Fibroblast of lung (primary cell): Measurements from ENCODE around the gene COX4I1.

Experiments used
- EZH2 ChIP-seq: IDR thresholded peaks from 2 replicates; pipeline ENCODE4 v1.5.1; 2012; ENCODE audit warnings: low read length, control low read depth, mild to moderate bottlenecking; ENCODE audit errors: missing control alignments
- TF ChIP-seq, protein P1 (sequence below), 2 donors: IDR thresholded peaks in 1 of 2; conservative IDR thresholded peaks in 1 of 2; 1 replicate in 1 of 2; 2 replicates in 1 of 2; pipeline ENCODE4 v1.5.1; 2011 to 2012; ENCODE audit warnings: low read length in 2 of 2, control low read depth in 1 of 2, inconsistent platforms in 1 of 2, low read depth in 1 of 2, mild to moderate bottlenecking in 1 of 2

DNA sequence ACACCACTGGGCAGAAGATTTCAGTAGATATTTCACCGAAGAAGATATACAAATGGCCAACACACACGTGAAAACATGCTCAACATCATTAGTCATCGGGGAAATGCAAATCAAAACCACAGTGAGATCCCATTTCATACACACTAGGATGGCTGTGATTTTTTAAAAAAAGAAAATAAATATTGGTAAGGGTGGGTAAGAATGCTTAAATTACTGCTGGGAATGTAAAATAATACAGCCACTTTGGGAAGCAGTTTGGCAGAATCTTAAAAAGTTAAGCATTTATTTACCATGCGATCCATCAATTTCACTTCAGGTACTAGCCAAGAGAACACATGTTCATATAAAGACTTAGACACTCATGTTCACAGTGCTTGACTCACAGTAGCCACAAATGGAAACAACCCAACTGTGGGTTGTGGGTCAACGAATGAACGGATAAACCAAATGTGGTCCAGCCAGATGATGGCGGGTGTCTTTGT is 42.1 kb upstream of the COX4I1 start:
- TF ChIP-seq, protein P1, sequence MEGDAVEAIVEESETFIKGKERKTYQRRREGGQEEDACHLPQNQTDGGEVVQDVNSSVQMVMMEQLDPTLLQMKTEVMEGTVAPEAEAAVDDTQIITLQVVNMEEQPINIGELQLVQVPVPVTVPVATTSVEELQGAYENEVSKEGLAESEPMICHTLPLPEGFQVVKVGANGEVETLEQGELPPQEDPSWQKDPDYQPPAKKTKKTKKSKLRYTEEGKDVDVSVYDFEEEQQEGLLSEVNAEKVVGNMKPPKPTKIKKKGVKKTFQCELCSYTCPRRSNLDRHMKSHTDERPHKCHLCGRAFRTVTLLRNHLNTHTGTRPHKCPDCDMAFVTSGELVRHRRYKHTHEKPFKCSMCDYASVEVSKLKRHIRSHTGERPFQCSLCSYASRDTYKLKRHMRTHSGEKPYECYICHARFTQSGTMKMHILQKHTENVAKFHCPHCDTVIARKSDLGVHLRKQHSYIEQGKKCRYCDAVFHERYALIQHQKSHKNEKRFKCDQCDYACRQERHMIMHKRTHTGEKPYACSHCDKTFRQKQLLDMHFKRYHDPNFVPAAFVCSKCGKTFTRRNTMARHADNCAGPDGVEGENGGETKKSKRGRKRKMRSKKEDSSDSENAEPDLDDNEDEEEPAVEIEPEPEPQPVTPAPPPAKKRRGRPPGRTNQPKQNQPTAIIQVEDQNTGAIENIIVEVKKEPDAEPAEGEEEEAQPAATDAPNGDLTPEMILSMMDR (conservative IDR thresholded peaks at IDR 0.05 in 1 of 2, IDR thresholded peaks at IDR 0.05 in 1 of 2; ENCODE audit: low read depth in 1 of 2, low read length in 2 of 2) = no peak
- TF ChIP-seq EZH2 = no peak
